GM18870 (cell line): ENCODE data around the gene C4orf33.
"Not testable (repeated sequence)": the region's sequence is repeated elsewhere in the genome, so short reads cannot be mapped to it uniquely, and the experiment has no call there.

Source experiments
- ATAC-seq: cut with Tn5 transposase; IDR thresholded peaks from one replicate; pipeline ENCODE4 v1.9.1; 2021; ENCODE audit warnings: moderate library complexity; ENCODE audit not compliant: unreplicated experiment

The C4orf33 gene, protein sequence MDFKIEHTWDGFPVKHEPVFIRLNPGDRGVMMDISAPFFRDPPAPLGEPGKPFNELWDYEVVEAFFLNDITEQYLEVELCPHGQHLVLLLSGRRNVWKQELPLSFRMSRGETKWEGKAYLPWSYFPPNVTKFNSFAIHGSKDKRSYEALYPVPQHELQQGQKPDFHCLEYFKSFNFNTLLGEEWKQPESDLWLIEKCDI

DNA sequence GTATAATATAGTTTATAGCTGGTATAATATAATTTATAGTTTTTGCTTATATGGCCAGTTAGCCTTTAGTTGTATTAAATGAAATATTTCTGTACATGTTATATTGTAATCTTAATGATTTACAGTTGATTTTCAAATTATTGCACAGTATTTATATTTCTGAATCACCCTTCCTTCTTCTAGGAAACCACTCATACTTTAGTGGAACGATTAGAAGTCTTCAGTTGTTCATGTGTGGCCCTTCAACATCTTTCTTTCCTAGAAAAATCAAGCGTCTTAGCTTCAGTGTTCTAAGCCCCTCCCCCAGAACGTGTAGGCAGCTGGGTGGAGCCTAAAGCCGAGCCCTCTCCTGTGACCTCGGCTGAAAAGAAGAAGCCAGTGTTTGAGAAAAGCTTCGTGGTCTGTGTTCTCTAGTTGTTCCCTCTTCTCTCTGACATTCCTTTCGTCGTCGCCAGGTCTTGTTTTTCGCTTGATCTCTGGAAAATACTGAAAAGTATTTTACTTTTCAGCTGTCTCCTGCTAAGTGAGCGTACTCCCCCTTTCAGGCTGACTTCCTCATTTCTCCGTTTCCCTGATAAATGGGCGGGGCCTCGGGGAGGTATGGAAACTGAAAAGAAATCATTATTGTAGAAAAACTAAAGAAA lies at the start of gene C4orf33:
TSS of gene C4orf33 (plus strand) at position 342 of the 644 bp plus-strand sequence. CDS start 6,459 bp downstream, outside the sequence.
- ATAC-seq = peak; percentile 44

- no peak for ATAC-seq
Measured at GRCh38 chr4:129059028-129059427, 36.9 kb upstream of the C4orf33 start.

GRCh38 chr4:129062580-129062979 lies 33.4 kb upstream of the C4orf33 start:
- ATAC-seq = no peak

DNA sequence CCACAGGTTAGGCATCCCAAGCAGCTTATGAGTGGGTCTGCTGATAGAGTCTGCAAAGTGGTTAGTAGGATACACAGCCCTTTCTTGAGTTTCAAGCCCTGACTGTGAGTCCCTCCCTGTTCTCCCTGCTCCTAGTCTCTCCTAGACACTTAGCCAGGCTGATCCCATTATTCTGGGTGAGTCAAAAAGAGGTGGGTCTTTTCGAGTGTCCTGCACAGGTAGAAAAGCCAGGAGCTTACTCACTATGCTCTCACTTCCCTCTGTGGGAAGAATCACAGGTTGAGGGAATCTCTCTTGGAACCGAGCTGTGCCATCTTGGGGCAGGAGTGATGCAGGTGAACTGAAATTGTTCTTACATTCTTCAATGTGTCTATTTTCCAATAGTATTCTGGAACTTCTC lies 32.3 kb upstream of the C4orf33 start:
- ATAC-seq = no peak

GRCh38 chr4:129064717-129065116 lies 31.2 kb upstream of the C4orf33 start:
- ATAC-seq = no peak

- ATAC-seq = not testable (repeated sequence)
Measured at GRCh38 chr4:129069537-129069936, 26.4 kb upstream of the C4orf33 start.

- ATAC-seq = no peak
Measured at GRCh38 chr4:129077326-129077725, 18.6 kb upstream of the C4orf33 start.

DNA sequence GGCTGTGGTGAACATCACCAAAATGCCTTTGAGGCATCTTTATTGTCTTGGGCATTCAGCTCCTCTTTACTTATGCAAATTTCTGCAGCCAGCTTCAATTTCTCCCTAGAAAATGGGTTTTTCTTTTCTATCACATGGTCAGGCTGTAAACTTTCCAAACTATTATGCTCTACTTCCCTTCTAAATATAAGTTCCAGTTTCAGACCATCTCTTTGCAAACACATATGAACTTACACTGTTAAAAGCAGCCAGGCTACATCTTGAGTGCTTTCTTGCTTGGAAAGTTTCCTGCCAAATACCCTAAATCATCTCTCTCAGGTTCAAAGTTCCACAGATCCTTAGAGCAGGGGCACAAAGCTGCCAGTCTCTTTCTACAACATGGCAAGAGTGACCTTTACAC lies 15.8 kb upstream of the C4orf33 start:
- no peak for ATAC-seq

DNA sequence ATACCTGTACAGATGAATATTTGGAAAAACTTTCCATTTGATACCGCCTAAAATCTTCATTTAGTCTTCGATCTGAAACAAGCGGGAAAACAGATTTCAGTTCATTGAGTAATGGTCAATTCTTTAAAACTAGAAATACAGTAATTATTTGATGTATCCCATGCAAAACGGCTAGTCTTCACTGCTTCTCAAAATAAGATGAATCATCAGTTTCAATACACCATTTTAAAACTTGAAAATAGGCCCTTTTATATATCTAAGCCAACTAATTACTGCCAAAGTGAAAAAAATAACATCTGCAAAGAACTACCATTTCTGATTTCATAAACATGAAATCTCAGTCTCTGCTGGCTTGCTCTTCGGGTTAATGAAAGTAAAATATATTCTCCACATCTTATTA lies 13.7 kb upstream of the C4orf33 start:
- ATAC-seq = no peak

- ATAC-seq = no peak
Measured at GRCh38 chr4:129085472-129085871, 10.5 kb upstream of the C4orf33 start.

- no peak for ATAC-seq
Measured at GRCh38 chr4:129087516-129087915, 8.4 kb upstream of the C4orf33 start.

- no peak for ATAC-seq
Measured at GRCh38 chr4:129092631-129093190, 3.2 kb upstream of the C4orf33 start.

DNA sequence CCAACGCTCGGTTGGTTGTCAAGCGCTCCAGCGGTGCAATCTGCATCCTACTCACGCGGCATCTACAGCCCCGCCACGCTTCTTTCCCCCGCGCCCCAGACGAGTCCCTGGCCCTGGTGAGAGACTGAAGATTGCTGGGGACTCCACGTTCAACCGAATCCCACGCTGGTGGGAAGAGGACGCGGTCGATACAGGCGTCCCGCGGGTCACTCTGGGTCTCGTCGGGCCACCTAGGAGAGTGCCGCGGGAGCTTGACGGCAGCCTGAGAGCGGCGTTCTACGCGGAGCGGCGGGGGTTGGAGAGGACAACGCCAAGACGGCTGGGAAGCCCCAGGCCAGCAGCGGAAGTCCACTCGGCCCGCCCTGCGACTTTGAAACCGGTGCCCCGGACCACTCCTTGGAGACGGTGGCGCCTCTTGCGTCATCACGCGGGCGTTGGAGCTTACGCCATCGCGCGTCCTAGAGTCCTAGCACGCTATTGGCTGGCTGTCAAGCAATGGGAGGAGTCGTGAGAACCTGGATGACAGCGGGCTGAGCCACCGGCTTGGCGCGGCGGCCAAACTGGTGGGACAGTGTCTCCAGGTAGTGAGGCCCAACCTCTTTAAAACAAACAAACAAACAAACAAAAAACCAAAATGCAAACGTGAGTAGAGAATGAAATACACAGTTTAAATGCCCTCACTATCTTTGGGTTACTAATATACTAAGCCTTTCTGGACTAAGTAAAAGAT lies 2.6 kb upstream of the C4orf33 start, which contains the start of gene SCLT1:
TSS of gene SCLT1 (minus strand) at position 349 of the 730 bp plus-strand sequence. CDS start 436 bp downstream, outside the sequence.
- peak; percentile 90 for ATAC-seq

DNA sequence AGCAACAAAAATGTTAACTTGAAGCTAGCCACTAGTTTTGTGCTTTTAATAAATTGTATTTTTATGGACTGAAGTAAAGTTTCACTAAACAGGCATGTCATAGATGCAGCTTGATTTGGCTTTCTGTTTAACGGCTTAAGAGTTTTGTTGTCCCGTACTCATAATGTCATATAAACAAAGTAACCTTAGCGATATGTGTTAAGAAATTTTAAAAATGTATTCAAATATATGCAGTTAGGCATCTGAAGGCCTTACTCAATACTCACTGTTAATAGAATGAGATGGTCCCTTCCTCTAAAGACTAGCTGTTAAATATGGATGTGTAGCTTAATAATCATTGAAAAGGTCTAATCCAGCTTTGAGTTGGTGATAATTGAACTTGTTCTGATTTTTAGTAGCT lies 1.6 kb upstream of the C4orf33 start:
- ATAC-seq = no peak

- no peak for ATAC-seq
Measured at GRCh38 chr4:129098531-129099001, 2.6 kb downstream of the C4orf33 start.

- ATAC-seq = no peak
Measured at GRCh38 chr4:129109965-129110824, 14.2 kb downstream of the C4orf33 start.

- no peak for ATAC-seq
Measured at GRCh38 chr4:129110931-129111330, 15.0 kb downstream of the C4orf33 start.

DNA sequence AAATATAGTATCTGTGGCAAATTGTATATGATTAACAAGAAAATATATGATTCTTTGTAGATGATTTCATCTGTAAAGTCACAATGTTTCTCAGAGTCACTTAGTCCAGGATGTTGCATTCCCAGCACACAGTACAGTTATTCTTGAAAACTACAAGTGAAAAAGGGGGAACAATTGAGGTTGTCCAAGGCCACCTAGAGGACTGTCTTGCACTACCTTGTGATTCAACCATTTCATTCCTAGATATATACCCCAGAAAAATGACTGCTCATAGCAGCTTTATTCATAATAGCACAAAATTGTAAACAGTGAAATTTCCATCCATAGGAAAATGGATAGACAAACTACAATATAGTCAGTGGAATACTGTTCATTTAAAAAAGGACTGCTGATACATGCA lies 16.0 kb downstream of the C4orf33 start:
- no peak for ATAC-seq

GRCh38 chr4:129113434-129113833 lies 17.5 kb downstream of the C4orf33 start:
- ATAC-seq = no peak

- ATAC-seq = no peak
Measured at GRCh38 chr4:129113919-129114318, 18.0 kb downstream of the C4orf33 start.

GRCh38 chr4:129117705-129118104 lies 21.8 kb downstream of the C4orf33 start:
- ATAC-seq = no peak
